Gastroesophageal sphincter (tissue), 4 donors: Measurements from ENCODE around the gene ZNF367. TPM values are rescaled to one million over a fixed set of nuclear protein-coding genes. Genes with fewer than 3 reads are reported as not detected.

Experiments used
- ATAC-seq: fragments of 150-250 bp; one replicate; pipeline ENCODE4 v1.9.1; 2016; ENCODE audit warnings: mild to moderate bottlenecking, moderate library complexity
- H3K27ac ChIP-seq, 4 donors: fragments of 200-600 bp; sonication (generic) in 3 of 4; 1 replicate in 3 of 4; 2 replicates in 1 of 4; pipeline ENCODE4 v1.5.1; 2016 to 2019
- H3K27me3 ChIP-seq: fragments of 200-600 bp; sonication (generic); one replicate; pipeline ENCODE4 v1.5.1; 2019
- H3K36me3 ChIP-seq, 2 donors: fragments of 200-600 bp; sonication (generic); one replicate each; pipeline ENCODE4 v1.5.1; 2019; ENCODE audit warnings: control low read depth in 1 of 2
- H3K4me1 ChIP-seq, 3 donors: fragments of 200-600 bp; sonication (generic); 1 replicate in 2 of 3; 2 replicates in 1 of 3; pipeline ENCODE4 v1.5.1; 2016 to 2019; ENCODE audit warnings: control low read depth in 2 of 3
- H3K4me3 ChIP-seq, 2 donors: fragments of 200-600 bp; sonication (generic); one replicate each; pipeline ENCODE4 v1.5.1; 2019; ENCODE audit warnings: mild to moderate bottlenecking in 1 of 2, moderate library complexity in 1 of 2
- H3K9me3 ChIP-seq, 3 donors: fragments of 200-600 bp; sonication (generic); one replicate each; pipeline ENCODE4 v1.5.1; 2017 to 2019; ENCODE audit warnings: control low read depth in 2 of 3
- EP300 ChIP-seq: sonication (generic); formaldehyde crosslinking; IDR thresholded peaks from one replicate; pipeline ENCODE4 v1.6.1; 2017; ENCODE audit warnings: antibody characterized with exemption, mild to moderate bottlenecking
- POLR2A ChIP-seq, 2 donors: fragments of 450-650 bp; IDR thresholded peaks; one replicate each; pipeline ENCODE4 v1.6.1; 2017; ENCODE audit warnings: antibody characterized with exemption in 2 of 2, mild to moderate bottlenecking in 2 of 2, moderate library complexity in 1 of 2
- POLR2AphosphoS5 ChIP-seq: sonication (generic); formaldehyde crosslinking; IDR thresholded peaks from one replicate; pipeline ENCODE4 v1.6.1; 2017; ENCODE audit warnings: antibody characterized with exemption
- WGBS, 2 donors: methylation state at CpG; one replicate each; pipeline ENCODE4 v1.1.5; 2018; ENCODE audit warnings: low coverage in 1 of 2; 5-methylcytosine and 5-hydroxymethylcytosine counted together
- total RNA-seq, 4 donors: library from RNA; depleted of rRNA; stranded (reverse); fragments of >200 nt; gene quantifications; one replicate each; pipeline ENCODE4 v1.1.0, GENCODE V29; 2016
- TF ChIP-seq, protein P1 (sequence below), 4 experiments: fragments of 200-600 bp in 2 of 4; fragments of 450-650 bp in 2 of 4; sonication (generic) in 1 of 4; IDR thresholded peaks; one replicate each; pipeline ENCODE4 v1.5.1; 2017 to 2019; ENCODE audit warnings: antibody characterized with exemption in 4 of 4, mild to moderate bottlenecking in 2 of 4, moderate library complexity in 2 of 4

Gene ZNF367
- total RNA-seq, 4 donors from 2014 or later, result 1.4 to 3.7 (median 2.5) TPM

DNA sequence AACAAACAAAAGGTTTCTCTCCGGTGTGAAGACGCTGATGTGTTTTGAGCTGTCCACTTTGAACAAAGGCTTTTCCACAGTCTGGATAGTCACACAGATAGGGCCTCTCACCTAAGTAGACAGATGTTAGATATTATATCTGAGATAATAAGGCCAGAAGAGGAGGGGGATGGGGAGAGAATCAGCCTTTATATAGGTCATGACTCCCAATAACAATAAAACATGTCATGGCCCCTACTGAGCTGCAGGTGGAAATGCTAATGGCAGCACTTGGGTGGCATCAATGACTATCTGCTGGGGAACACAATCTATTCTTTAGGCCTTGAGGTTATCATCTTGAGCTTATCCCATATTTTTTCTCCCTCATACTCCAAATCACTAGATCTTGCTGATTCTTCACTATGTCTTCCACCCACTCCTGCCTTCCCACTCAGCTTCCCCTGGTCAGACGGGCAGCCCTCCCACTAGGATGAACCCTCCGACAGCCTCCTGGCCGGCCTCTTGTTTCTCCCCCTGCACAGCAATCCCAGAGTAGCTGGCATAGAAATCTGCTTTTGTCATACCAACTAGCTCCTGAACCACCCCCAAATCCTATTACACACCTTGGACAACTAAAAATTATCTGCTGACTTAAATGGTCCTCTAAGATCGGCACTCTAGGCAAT lies 23.2 kb downstream of the ZNF367 start:
- Histone ChIP-seq H3K36me3 (no peaks in the 10 kb centered on the region), H3K4me1 (peaks cover 0 to 7% (median 0%) of the 10 kb centered on the region in 3 donors), H3K4me3 (no peak overlapping the region), H3K27ac (no peak overlapping the region), H3K27me3 (no peaks in the 10 kb centered on the region), H3K9me3 (no peaks in the 10 kb centered on the region)
- 91 to 96% methylated on average over 3 to 6 of the region's 6 CpGs for WGBS, 2 donors
- no peak for TF ChIP-seq EP300
- TF ChIP-seq POLR2AphosphoS5, result no peak
- no peak for TF ChIP-seq POLR2A (IDR thresholded peaks at IDR 0.05)
- TF ChIP-seq, protein P1, sequence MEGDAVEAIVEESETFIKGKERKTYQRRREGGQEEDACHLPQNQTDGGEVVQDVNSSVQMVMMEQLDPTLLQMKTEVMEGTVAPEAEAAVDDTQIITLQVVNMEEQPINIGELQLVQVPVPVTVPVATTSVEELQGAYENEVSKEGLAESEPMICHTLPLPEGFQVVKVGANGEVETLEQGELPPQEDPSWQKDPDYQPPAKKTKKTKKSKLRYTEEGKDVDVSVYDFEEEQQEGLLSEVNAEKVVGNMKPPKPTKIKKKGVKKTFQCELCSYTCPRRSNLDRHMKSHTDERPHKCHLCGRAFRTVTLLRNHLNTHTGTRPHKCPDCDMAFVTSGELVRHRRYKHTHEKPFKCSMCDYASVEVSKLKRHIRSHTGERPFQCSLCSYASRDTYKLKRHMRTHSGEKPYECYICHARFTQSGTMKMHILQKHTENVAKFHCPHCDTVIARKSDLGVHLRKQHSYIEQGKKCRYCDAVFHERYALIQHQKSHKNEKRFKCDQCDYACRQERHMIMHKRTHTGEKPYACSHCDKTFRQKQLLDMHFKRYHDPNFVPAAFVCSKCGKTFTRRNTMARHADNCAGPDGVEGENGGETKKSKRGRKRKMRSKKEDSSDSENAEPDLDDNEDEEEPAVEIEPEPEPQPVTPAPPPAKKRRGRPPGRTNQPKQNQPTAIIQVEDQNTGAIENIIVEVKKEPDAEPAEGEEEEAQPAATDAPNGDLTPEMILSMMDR (IDR thresholded peaks at IDR 0.05), result no peak
- ATAC-seq, result no peak

DNA sequence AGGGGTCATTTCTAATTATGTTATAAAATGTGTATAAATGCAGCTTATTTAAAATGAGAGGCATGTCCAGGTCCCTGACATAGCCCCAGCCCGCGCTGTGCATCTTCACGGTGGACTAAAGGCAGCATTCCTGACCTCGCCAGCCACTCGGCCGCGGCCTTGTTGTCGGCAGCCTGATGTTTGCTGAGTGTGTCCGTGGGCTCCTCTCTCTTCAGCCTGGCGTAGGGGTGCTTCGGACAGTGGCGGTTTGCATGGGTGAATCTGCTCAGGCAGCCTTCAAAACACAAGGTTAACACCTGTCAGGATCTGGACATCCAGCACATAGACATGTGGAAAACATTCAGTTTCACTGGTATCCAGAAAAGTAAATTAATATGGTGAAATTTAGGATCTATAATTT lies 25.9 kb downstream of the ZNF367 start:
- H3K9me3 ChIP-seq, result no peaks in the 10 kb centered on the region
- H3K36me3 ChIP-seq, result no peaks in the 10 kb centered on the region
- ATAC-seq, result no peak
- WGBS, 2 donors, result 85 to 100% methylated on average over 8 to 12 of the region's 12 CpGs
- H3K27ac ChIP-seq, result no peak overlapping the region
- TF ChIP-seq POLR2AphosphoS5, result no peak
- TF ChIP-seq EP300, result no peak
- no peak for TF ChIP-seq POLR2A (IDR thresholded peaks at IDR 0.05)
- TF ChIP-seq, protein P1 (IDR thresholded peaks at IDR 0.05), result no peak
- H3K4me3 ChIP-seq, result no peak overlapping the region
- H3K27me3 ChIP-seq, result no peaks in the 10 kb centered on the region
- peaks cover 0 to 12% (median 0%) of the 10 kb centered on the region in 3 donors for H3K4me1 ChIP-seq

DNA sequence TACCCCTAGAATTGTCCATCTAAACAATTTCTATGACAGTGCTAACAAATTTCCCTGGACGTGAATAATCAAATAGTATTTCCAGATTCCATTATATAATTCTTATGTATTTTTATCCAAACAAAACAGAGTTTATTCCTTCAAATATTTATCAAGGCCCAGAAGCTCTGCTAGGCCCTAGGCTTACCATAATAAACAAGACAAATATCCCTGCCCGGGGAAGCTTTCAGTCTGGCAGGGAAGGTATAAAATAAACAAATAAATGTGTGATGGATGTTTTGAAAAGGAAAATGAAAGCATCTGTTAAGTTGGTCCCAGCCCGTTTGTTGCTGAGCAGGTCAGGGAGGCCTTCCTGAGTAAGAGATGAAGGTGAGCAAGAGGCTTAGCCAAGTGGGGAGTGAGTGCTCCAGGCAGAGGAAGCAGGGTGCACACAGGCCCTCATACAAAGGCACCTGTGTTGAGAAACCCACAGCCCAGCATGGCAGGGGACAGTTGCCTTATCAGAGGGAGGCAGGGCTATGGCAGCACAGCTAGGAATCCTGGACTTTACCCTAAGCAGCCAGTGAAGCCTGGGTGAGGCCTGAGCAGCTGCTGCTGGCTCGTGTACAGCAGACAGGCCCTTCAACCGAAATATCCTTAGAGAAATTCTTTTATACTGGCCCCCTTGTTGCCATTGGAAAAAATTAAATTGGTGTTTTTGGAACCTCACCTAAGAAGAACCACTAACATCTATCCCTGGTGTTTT lies 27.0 kb downstream of the ZNF367 start:
- TF ChIP-seq, protein P1 (IDR thresholded peaks at IDR 0.05), result no peak
- TF ChIP-seq POLR2AphosphoS5, result no peak
- TF ChIP-seq EP300, result no peak
- TF ChIP-seq POLR2A (IDR thresholded peaks at IDR 0.05), result no peak
- Histone ChIP-seq H3K36me3 (no peaks in the 10 kb centered on the region), H3K9me3 (no peaks in the 10 kb centered on the region), H3K27ac (peak overlapping the region in 1 of 4 donors; percentile 39), H3K27me3 (no peaks in the 10 kb centered on the region), H3K4me1 (peaks cover 0 to 19% (median 0%) of the 10 kb centered on the region in 3 donors), H3K4me3 (no peak overlapping the region)
- no peak for ATAC-seq
- 33 to 62% methylated on average over 2 to 5 of the region's 5 CpGs for WGBS, 2 donors

DNA sequence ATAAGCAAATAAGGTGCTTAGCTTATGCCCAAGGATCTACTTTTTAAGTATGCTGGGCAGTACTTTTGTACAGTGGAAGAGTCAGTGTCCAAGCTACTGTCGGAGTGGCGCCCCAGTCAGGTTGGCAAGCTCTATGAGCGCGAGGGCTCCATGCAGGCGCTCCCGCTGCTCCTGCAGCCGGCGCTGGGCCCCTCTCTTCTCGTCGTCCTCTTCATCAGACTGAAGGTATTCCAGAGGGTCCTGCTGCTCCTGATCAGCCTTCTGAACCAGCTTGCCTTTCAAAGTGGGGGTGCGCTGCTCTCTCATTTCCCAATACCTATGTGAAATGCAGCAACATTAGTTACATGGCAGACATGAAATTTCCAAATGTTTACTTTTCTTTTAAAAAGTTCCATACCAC lies 30.0 kb downstream of the ZNF367 start:
- 93 to 94% methylated on average over 3 to 6 of the region's 11 CpGs for WGBS, 2 donors
- H3K36me3 ChIP-seq, result no peaks in the 10 kb centered on the region
- H3K27me3 ChIP-seq, result no peaks in the 10 kb centered on the region
- ATAC-seq, result no peak
- H3K4me3 ChIP-seq, result no peak overlapping the region
- H3K27ac ChIP-seq, result peak overlapping the region in 1 of 4 donors; percentile 48
- no peaks in the 10 kb centered on the region for H3K9me3 ChIP-seq
- TF ChIP-seq, protein P1 (IDR thresholded peaks at IDR 0.05), result no peak
- TF ChIP-seq EP300 (no peak), POLR2A (IDR thresholded peaks at IDR 0.05) (no peak), POLR2AphosphoS5 (no peak)
- H3K4me1 ChIP-seq, result peaks cover 0 to 34% (median 0%) of the 10 kb centered on the region in 3 donors
